Activated naive CD8-positive, alpha-beta T cell treated with anti-CD3 and anti-CD28 coated beads for 36 hours (primary cell): ENCODE measurements around the gene ILKAP. TPM values are rescaled to one million over a fixed set of nuclear protein-coding genes. Genes with fewer than 3 reads are reported as not detected.

Experiments
- DNase-seq: peaks from one replicate; pipeline ENCODE4 v3.0.0; 2021
- H3K27ac Mint-ChIP-seq: one replicate; pipeline ENCODE4 v1.8.0; 2022; ENCODE audit warnings: mild to moderate bottlenecking, moderate library complexity, mixed read lengths
- H3K27me3 Mint-ChIP-seq: one replicate; pipeline ENCODE4 v1.8.0; 2022; ENCODE audit warnings: mild to moderate bottlenecking, mixed read lengths
- H3K36me3 Mint-ChIP-seq: one replicate; pipeline ENCODE4 v1.8.0; 2021; ENCODE audit warnings: mild to moderate bottlenecking, mixed read lengths
- H3K4me1 Mint-ChIP-seq: one replicate; pipeline ENCODE4 v1.8.0; 2021; ENCODE audit warnings: mixed read lengths
- H3K4me3 Mint-ChIP-seq: one replicate; pipeline ENCODE4 v1.8.0; 2022; ENCODE audit warnings: mild to moderate bottlenecking, moderate library complexity, mixed read lengths
- H3K9me3 Mint-ChIP-seq: one replicate; pipeline ENCODE4 v1.8.0; 2022; ENCODE audit warnings: mixed read lengths
- total RNA-seq, 2 experiments: library from RNA; stranded (reverse); gene quantifications; one replicate each; pipeline ENCODE4 v1.2.3, GENCODE V29; 2021

The ILKAP gene
- total RNA-seq, 2 experiments from 2014 or later: 52.9 to 54.7 TPM

- H3K4me3 Mint-ChIP-seq: no peak overlapping the region
- H3K27ac Mint-ChIP-seq: no peak overlapping the region
- H3K36me3 Mint-ChIP-seq: no peaks in the 10 kb centered on the region
- H3K4me1 Mint-ChIP-seq: no peaks in the 10 kb centered on the region
- H3K9me3 Mint-ChIP-seq: no peaks in the 10 kb centered on the region
- no peaks in the 10 kb centered on the region for H3K27me3 Mint-ChIP-seq
- DNase-seq: no peak
Observed at GRCh38 chr2:238125127-238125885, 78.2 kb downstream of the ILKAP start.

DNA sequence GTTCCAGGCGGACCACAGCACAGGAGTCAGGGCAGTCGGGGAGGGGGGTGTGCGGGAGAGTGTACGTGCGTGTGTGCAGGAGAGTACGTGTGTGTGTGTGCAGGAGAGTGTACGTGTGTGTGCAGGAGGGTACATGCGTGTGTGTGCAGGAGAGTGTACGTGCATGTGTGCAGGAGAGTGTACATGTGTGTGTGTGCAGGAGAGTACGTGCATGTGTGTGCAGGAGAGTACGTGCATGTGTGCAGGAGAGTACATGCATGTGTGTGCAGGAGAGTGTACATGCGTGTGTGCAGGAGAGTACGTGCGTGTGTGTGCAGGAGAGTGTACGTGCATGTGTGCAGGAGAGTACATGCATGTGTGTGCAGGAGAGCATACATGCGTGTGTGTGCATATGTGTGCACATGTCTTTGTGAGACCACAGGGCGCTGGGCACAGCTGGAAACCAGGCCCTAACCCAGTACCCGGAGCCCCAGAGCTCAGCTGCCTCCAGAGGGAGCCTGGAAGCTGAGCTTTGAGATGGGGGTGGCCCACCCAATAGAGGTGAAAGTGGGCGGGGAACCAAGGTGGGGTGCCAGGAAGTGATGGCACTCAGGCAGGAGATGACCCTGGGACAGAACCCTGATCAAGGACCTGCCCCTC is 78.9 kb downstream of the ILKAP start:
- Mint-ChIP-seq H3K9me3 (no peaks in the 10 kb centered on the region), H3K4me3 (no peak overlapping the region)

DNA sequence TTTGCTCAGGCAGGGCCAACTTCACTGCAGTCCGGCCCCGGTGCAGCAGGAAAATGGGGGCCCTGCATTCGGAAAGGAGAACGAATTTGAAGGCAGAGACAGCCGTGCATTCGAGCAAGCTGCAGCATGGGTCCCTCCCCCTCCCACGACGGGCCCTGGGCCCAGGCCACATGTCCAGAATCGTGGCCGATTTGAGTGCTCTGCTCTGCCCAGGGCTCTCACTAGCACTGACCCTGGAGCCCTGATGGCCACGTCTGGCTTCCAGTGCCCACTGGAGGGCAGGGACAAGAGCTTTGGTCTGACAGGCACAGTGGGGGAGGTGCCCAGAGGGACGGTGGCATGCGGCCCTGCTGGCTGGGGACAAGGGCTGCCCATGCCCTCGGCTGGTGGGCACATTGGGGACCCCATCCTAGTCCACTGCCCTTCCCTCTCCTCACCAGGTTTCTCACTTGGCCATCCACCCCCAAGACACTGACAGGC is 79.5 kb downstream of the ILKAP start:
- Mint-ChIP-seq H3K4me1 (no peaks in the 10 kb centered on the region), H3K27me3 (no peaks in the 10 kb centered on the region), H3K27ac (no peak overlapping the region), H3K4me3 (no peak overlapping the region), H3K36me3 (no peaks in the 10 kb centered on the region), H3K9me3 (no peaks in the 10 kb centered on the region)
- DNase-seq: no peak

More for the DNA sequence above, 78.9 kb downstream of the ILKAP start:
- no peak for DNase-seq
- no peaks in the 10 kb centered on the region for H3K4me1 Mint-ChIP-seq
- H3K27me3 Mint-ChIP-seq: no peaks in the 10 kb centered on the region
- no peak overlapping the region for H3K27ac Mint-ChIP-seq
- H3K36me3 Mint-ChIP-seq: no peaks in the 10 kb centered on the region

GRCh38 chr2:238123218-238123971 is 80.1 kb downstream of the ILKAP start:
- Mint-ChIP-seq H3K4me3 (no peak overlapping the region), H3K4me1 (no peaks in the 10 kb centered on the region), H3K27me3 (no peaks in the 10 kb centered on the region), H3K9me3 (no peaks in the 10 kb centered on the region), H3K27ac (no peak overlapping the region), H3K36me3 (no peaks in the 10 kb centered on the region)
- DNase-seq: no peak

- DNase-seq: no peak
- H3K27me3 Mint-ChIP-seq: no peaks in the 10 kb centered on the region
Observed at GRCh38 chr2:238122287-238123217, 80.9 kb downstream of the ILKAP start.

GRCh38 chr2:238121511-238122286 is 81.8 kb downstream of the ILKAP start:
- Mint-ChIP-seq H3K27ac (no peak overlapping the region), H3K9me3 (no peaks in the 10 kb centered on the region), H3K27me3 (no peaks in the 10 kb centered on the region)

More at GRCh38 chr2:238122287-238123217, 80.9 kb downstream of the ILKAP start:
- Mint-ChIP-seq H3K9me3 (no peaks in the 10 kb centered on the region), H3K4me3 (no peak overlapping the region), H3K27ac (no peak overlapping the region), H3K36me3 (no peaks in the 10 kb centered on the region), H3K4me1 (no peaks in the 10 kb centered on the region)

GRCh38 chr2:238120463-238121298 is 82.8 kb downstream of the ILKAP start:
- H3K4me1 Mint-ChIP-seq: no peaks in the 10 kb centered on the region
- H3K36me3 Mint-ChIP-seq: no peaks in the 10 kb centered on the region
- H3K9me3 Mint-ChIP-seq: no peaks in the 10 kb centered on the region
- H3K4me3 Mint-ChIP-seq: no peak overlapping the region
- H3K27ac Mint-ChIP-seq: no peak overlapping the region
- DNase-seq: no peak
- no peaks in the 10 kb centered on the region for H3K27me3 Mint-ChIP-seq

More at GRCh38 chr2:238121511-238122286, 81.8 kb downstream of the ILKAP start:
- no peaks in the 10 kb centered on the region for H3K36me3 Mint-ChIP-seq
- DNase-seq: no peak
- no peak overlapping the region for H3K4me3 Mint-ChIP-seq
- H3K4me1 Mint-ChIP-seq: no peaks in the 10 kb centered on the region

Other genes with a start within 250 kb of the ILKAP start
- 10 to 100 TPM; 57.9 to 58.9 TPM for gene UBE2F, start 236.7 kb downstream of the ILKAP start, total RNA-seq
- 10 to 100 TPM; 71.6 to 72.9 TPM for gene SCLY, start 142.7 kb downstream of the ILKAP start, total RNA-seq
- gene ESPNL, start 103.4 kb downstream of the ILKAP start, total RNA-seq: not detected
- not detected for gene KLHL30, start 65.0 kb downstream of the ILKAP start, total RNA-seq
- gene ERFE, start 44.7 kb downstream of the ILKAP start, total RNA-seq: under 1 TPM; 0.27 to 0.34 TPM
- 1 to 10 TPM; 3.5 to 4.0 TPM for gene HES6, start 36.3 kb upstream of the ILKAP start, total RNA-seq
- gene PER2, start 84.9 kb upstream of the ILKAP start, total RNA-seq: 10 to 100 TPM; 15.3 to 17.5 TPM
- gene TRAF3IP1, start 116.8 kb upstream of the ILKAP start, total RNA-seq: 10 to 100 TPM in 1 of 2 experiments, 1 to 10 TPM in 1; 8.4 to 11.0 TPM
- 10 to 100 TPM; 40.2 to 47.0 TPM for gene ASB1, start 223.2 kb upstream of the ILKAP start, total RNA-seq